PC-9 (cell line): ENCODE measurements around the gene SELENOV. TPM values are rescaled to one million over a fixed set of nuclear protein-coding genes. Genes with fewer than 3 reads are reported as not detected.

Experiments used
- BruUV-seq: library from RNA; stranded (reverse); fragments of 400-500 nt; replicated peaks from 2 replicates; lab custom pipeline; 2021; lab: Mats Ljungman, UMichigan
- CTCF ChIA-PET: fragments of 300-600 bp; sonication (Branson Sonifier 250); formaldehyde crosslinking; loops from one replicate; lab custom pipeline; 2022; ENCODE audit warnings: antibody characterized with exemption; lab: Charles Lee
- POLR2A ChIA-PET: fragments of 300-600 bp; sonication (Branson Sonifier 250); formaldehyde crosslinking; loops from one replicate; lab custom pipeline; 2022; ENCODE audit warnings: antibody characterized with exemption; ENCODE audit not compliant: unreplicated experiment; lab: Charles Lee
- DNase-seq, 2 experiments: peaks; one replicate each; pipeline versions ENCODE4 v3.0.0 to v3.0.0-alpha.2; 2015 to 2022; ENCODE audit warnings: mixed read lengths in 1 of 2
- H2AFZ ChIP-seq: fragments of 200-600 bp; sonication (generic); 2 replicates; pipeline ENCODE4 v1.8.1; 2017; ENCODE audit warnings: antibody characterized with exemption
- H3F3A ChIP-seq: fragments of 200-600 bp; sonication (generic); 2 replicates; pipeline ENCODE4 v1.8.1; 2017; ENCODE audit warnings: antibody characterized with exemption, mild to moderate bottlenecking, low read depth; ENCODE audit not compliant: insufficient read depth
- H3K27ac ChIP-seq: fragments of 200-600 bp; sonication (generic); 2 replicates; pipeline ENCODE4 v1.6.1; 2016; ENCODE audit warnings: mixed run types
- H3K27me3 ChIP-seq: fragments of 200-600 bp; sonication (generic); 2 replicates; pipeline ENCODE4 v1.6.1; 2016; ENCODE audit warnings: low read depth, mixed run types; ENCODE audit not compliant: insufficient read depth
- H3K36me3 ChIP-seq: fragments of 200-600 bp; sonication (generic); 2 replicates; pipeline ENCODE4 v1.6.1; 2016; ENCODE audit warnings: low read depth, mixed run types
- H3K4me1 ChIP-seq: fragments of 200-600 bp; sonication (generic); replicated peaks from 2 replicates; pipeline ENCODE4 v1.6.1; 2016; ENCODE audit warnings: mixed run types; ENCODE audit not compliant: insufficient read depth
- H3K4me2 ChIP-seq: fragments of 200-600 bp; sonication (generic); 2 replicates; pipeline ENCODE4 v1.6.1; 2017; ENCODE audit warnings: mixed run types
- H3K4me3 ChIP-seq: fragments of 200-600 bp; sonication (generic); 2 replicates; pipeline ENCODE4 v1.6.1; 2016; ENCODE audit warnings: mixed run types
- H3K79me2 ChIP-seq: fragments of 200-600 bp; sonication (generic); 2 replicates; pipeline ENCODE4 v1.6.1; 2017; ENCODE audit warnings: low read depth, mixed run types
- H3K9me2 ChIP-seq: fragments of 200-600 bp; sonication (generic); 2 replicates; pipeline ENCODE4 v1.8.1; 2017; ENCODE audit warnings: mild to moderate bottlenecking; ENCODE audit not compliant: insufficient read depth
- H3K9me3 ChIP-seq: fragments of 200-600 bp; sonication (generic); 2 replicates; pipeline ENCODE4 v1.8.1; 2016; ENCODE audit warnings: low read depth; ENCODE audit not compliant: insufficient read depth
- H4K20me1 ChIP-seq: fragments of 200-600 bp; sonication (generic); 2 replicates; pipeline ENCODE4 v1.8.1; 2017; ENCODE audit not compliant: insufficient read depth
- CTCF ChIP-seq: fragments of 200-600 bp; sonication (generic); conservative IDR thresholded peaks from 2 replicates; pipeline ENCODE4 v1.6.1; 2017; ENCODE audit warnings: mixed run types, antibody characterized with exemption, mild to moderate bottlenecking, moderate library complexity
- EZH2 ChIP-seq: fragments of 200-600 bp; sonication (generic); IDR thresholded peaks from 2 replicates; pipeline ENCODE4 v1.8.0; 2017; ENCODE audit warnings: antibody characterized with exemption, low read depth
- intact Hi-C: fragments of 100-400 bp; cut with micrococcal nuclease; formaldehyde crosslinking; loops from one replicate; pipeline ENCODE4 v1.10.0; 2022; ENCODE audit not compliant: unreplicated experiment
- total RNA-seq: library from RNA; stranded (reverse); gene quantifications from 2 replicates; pipeline ENCODE4 v1.2.3, GENCODE V29; 2021

Gene SELENOV
- total RNA-seq, 1 experiment from 2014 or later: not detected

GRCh38 chr19:39471756-39472536 is 43.0 kb upstream of the SELENOV start:
- Histone ChIP-seq H3K27ac (no peak overlapping the region), H4K20me1 (peaks cover 3% of the 10 kb centered on the region; the same call in 1 of the 2 replicates), H3K36me3 (0 out of 2 replicates have a peak, but pooled peaks cover 19% of the 10 kb centered on the region), H3K9me3 (no peaks in the 10 kb centered on the region), H2AFZ (no peak overlapping the region), H3F3A (no peaks in the 10 kb centered on the region), H3K79me2 (no peaks in the 10 kb centered on the region), H3K27me3 (no peaks in the 10 kb centered on the region), H3K4me1 (no peaks in the 10 kb centered on the region), H3K4me3 (no peak overlapping the region), H3K4me2 (no peak overlapping the region), H3K9me2 (no peaks in the 10 kb centered on the region)
- intact Hi-C loops: no loop called here
- no TSS peak for BruUV-seq
- TF ChIP-seq EZH2 (no peak), CTCF (no peak)
- DNase-seq: no peak
- ChIA-PET CTCF (no interaction called here), POLR2A (no interaction called here)

GRCh38 chr19:39472746-39473442 is 42.0 kb upstream of the SELENOV start:
- no peak for DNase-seq
- no peak overlapping the region for H2AFZ ChIP-seq
- no peaks in the 10 kb centered on the region for H3K9me3 ChIP-seq
- no peak overlapping the region for H3K4me2 ChIP-seq
- intact Hi-C loops: no loop called here
- 0 out of 2 replicates have a peak, but pooled peaks cover 19% of the 10 kb centered on the region for H3K36me3 ChIP-seq
- H3K4me3 ChIP-seq: no peak overlapping the region
- no peaks in the 10 kb centered on the region for H3K4me1 ChIP-seq
- H3K27ac ChIP-seq: no peak overlapping the region
- H3F3A ChIP-seq: peaks cover under 1% of the 10 kb centered on the region; the same call in 1 of the 2 replicates
- ChIA-PET POLR2A (no interaction called here), CTCF (no interaction called here)
- no peaks in the 10 kb centered on the region for H3K9me2 ChIP-seq
- peaks cover 3% of the 10 kb centered on the region; the same call in 1 of the 2 replicates for H4K20me1 ChIP-seq
- H3K79me2 ChIP-seq: no peaks in the 10 kb centered on the region
- no peaks in the 10 kb centered on the region for H3K27me3 ChIP-seq
- no TSS peak for BruUV-seq
- TF ChIP-seq EZH2 (no peak), CTCF (no peak)

- TF ChIP-seq CTCF: no peak
- TF ChIP-seq EZH2: no peak
- no peaks in the 10 kb centered on the region for H3K9me3 ChIP-seq
- no peaks in the 10 kb centered on the region for H3K9me2 ChIP-seq
- DNase-seq: no peak
- H3K4me1 ChIP-seq: no peaks in the 10 kb centered on the region
- no peak overlapping the region for H3K27ac ChIP-seq
- BruUV-seq: no TSS peak
- H3F3A ChIP-seq: peaks cover 6% of the 10 kb centered on the region; the same call in 1 of the 2 replicates
- no peak overlapping the region for H2AFZ ChIP-seq
- H3K79me2 ChIP-seq: no peaks in the 10 kb centered on the region
- intact Hi-C loops: no loop called here
- no peak overlapping the region for H3K4me3 ChIP-seq
- POLR2A ChIA-PET: no interaction called here
- no peaks in the 10 kb centered on the region for H3K27me3 ChIP-seq
- H3K36me3 ChIP-seq: 0 out of 2 replicates have a peak, but pooled peaks cover 19% of the 10 kb centered on the region
- 0 out of 2 replicates have a peak, but pooled peaks cover 3% of the 10 kb centered on the region for H4K20me1 ChIP-seq
- no peak overlapping the region for H3K4me2 ChIP-seq
- CTCF ChIA-PET: no interaction called here
These were observed 41.4 kb upstream of the SELENOV start for GRCh38 chr19:39473443-39473960.
